Right lobe of liver (tissue), 4 donors: ENCODE results near the gene UTF1.

ENCODE experiments used
- CTCF ChIP-seq, 4 donors: fragments of 200-600 bp in 3 of 4; fragments of 450-650 bp in 1 of 4; IDR thresholded peaks; one replicate each; pipeline versions ENCODE4 v1.5.1 to v1.8.0; 2016 to 2022; ENCODE audit warnings: antibody characterized with exemption in 4 of 4, mild to moderate bottlenecking in 2 of 4
- POLR2A ChIP-seq: fragments of 450-650 bp; IDR thresholded peaks from one replicate; pipeline ENCODE4 v1.6.1; 2017; ENCODE audit warnings: antibody characterized with exemption, mild to moderate bottlenecking
- donor health status: DM: no; HTN: no; CAD: no.
- donor health status: DM: no; HTN: no; CAD: no.
- donor health status: DM: no; HTN: yes; CAD: no.

- TF ChIP-seq CTCF (IDR thresholded peaks at IDR 0.05) (no peak), POLR2A (no peak)
These were observed 17.0 kb upstream of the UTF1 start for GRCh38 chr10:133212853-133213494.
